K562 (cell line): ENCODE data around the gene KASH5. TPM values are rescaled to one million over a fixed set of nuclear protein-coding genes. Genes with fewer than 3 reads are reported as not detected.

Source experiments
- ATAC-seq: fragments of 200-7000 bp; cut with Tn5 transposase; 3 replicates; pipeline ENCODE4 v1.9.1; 2020; ENCODE audit warnings: moderate library complexity
- BruUV-seq: library from RNA; stranded (reverse); fragments of 400-500 nt; replicated peaks from 2 replicates; lab custom pipeline; 2021; lab: Mats Ljungman, UMichigan
- CTCF ChIA-PET: fragments of 300-600 bp; formaldehyde crosslinking; extraction: SDS; loops from one replicate; lab custom pipeline; 2021; ENCODE audit warnings: low intra/inter-chr PET ratio; lab: Yijun Ruan, JAX
- POLR2A ChIA-PET: fragments of 300-600, 350-650 bp; sonication (Branson Sonifier 250); formaldehyde crosslinking; extraction: SDS; loops from one replicate; lab custom pipeline; 2021; ENCODE audit warnings: antibody characterized with exemption, inconsistent platforms; lab: Yijun Ruan, JAX
- DNase-seq, 4 experiments: peaks; one replicate each; pipeline versions ENCODE4 v3.0.0 to v3.0.0-alpha.2; 2011 to 2018; ENCODE audit warnings: low spot score in 3 of 4, mixed read lengths in 3 of 4; ENCODE audit errors: extremely low read depth in 1 of 4
- FAIRE-seq: peaks from 2 replicates; lab custom pipeline; 2011; peaks lifted over from hg19 to GRCh38; lab: Jason Lieb, UNC
- H2AFZ ChIP-seq: 2 replicates; pipeline ENCODE4 v1.6.0; 2011; ENCODE audit warnings: low read depth, low read length, control low read depth, inconsistent platforms
- H3K27ac ChIP-seq: fragments of 200-600 bp; 3 replicates; pipeline ENCODE4 v1.8.0; 2011; ENCODE audit warnings: low read depth, mild to moderate bottlenecking, control low read depth, inconsistent platforms, low read length, moderate library complexity, mixed read lengths; ENCODE audit errors: extremely low read depth
- H3K27me3 ChIP-seq, 2 experiments: fragments of 300-600 bp in 1 of 2; 2 replicates in 1 of 2; 3 replicates in 1 of 2; pipeline versions ENCODE4 v1.6.0 to v1.8.0; 2011; ENCODE audit warnings: inconsistent platforms in 2 of 2, low read length in 2 of 2, mild to moderate bottlenecking in 1 of 2, mixed read lengths in 1 of 2, moderate library complexity in 1 of 2; ENCODE audit not compliant: control insufficient read depth in 2 of 2, insufficient read depth in 2 of 2
- H3K36me3 ChIP-seq: fragments of 300-600 bp; 3 replicates; pipeline ENCODE4 v1.8.0; 2011; ENCODE audit warnings: mild to moderate bottlenecking, low read length, inconsistent platforms; ENCODE audit not compliant: control insufficient read depth, insufficient read depth
- H3K4me1 ChIP-seq, 2 experiments: fragments of 200-600 bp in 1 of 2; replicated peaks in 1 of 2; 2 replicates in 1 of 2; 3 replicates in 1 of 2; pipeline versions ENCODE4 v1.5.1 to v1.8.0; 2011; ENCODE audit warnings: inconsistent platforms in 2 of 2, low read length in 2 of 2, mild to moderate bottlenecking in 1 of 2, mixed read lengths in 1 of 2, moderate library complexity in 1 of 2; ENCODE audit not compliant: control insufficient read depth in 2 of 2, insufficient read depth in 2 of 2
- H3K4me2 ChIP-seq: 2 replicates; pipeline ENCODE4 v1.6.1; 2011; ENCODE audit warnings: low read length, control low read depth, inconsistent platforms, mixed read lengths; ENCODE audit not compliant: insufficient read depth
- H3K4me3 ChIP-seq: fragments of 200-600 bp; sonication (generic), shearing (Covaris generic); 2 replicates; pipeline ENCODE4 v1.5.1; 2016; ENCODE audit warnings: control low read depth, inconsistent platforms
- H3K79me2 ChIP-seq: fragments of 200-600 bp; 3 replicates; pipeline ENCODE4 v1.8.0; 2011; ENCODE audit warnings: low read length, inconsistent platforms; ENCODE audit not compliant: control insufficient read depth, insufficient read depth
- H3K9ac ChIP-seq, 2 experiments: 2 replicates each; pipeline versions ENCODE4 v1.6.0 to v1.6.1; 2011; ENCODE audit warnings: low read depth in 2 of 2, low read length in 2 of 2, control low read depth in 1 of 2, inconsistent platforms in 1 of 2, mild to moderate bottlenecking in 1 of 2, mixed read lengths in 1 of 2; ENCODE audit not compliant: insufficient read depth in 1 of 2
- H3K9me1 ChIP-seq: one replicate; pipeline ENCODE4 v1.6.0; 2011; ENCODE audit warnings: inconsistent platforms, mild to moderate bottlenecking, low read length, moderate library complexity; ENCODE audit not compliant: control insufficient read depth, insufficient read depth
- H3K9me3 ChIP-seq: replicated peaks from 2 replicates; pipeline ENCODE4 v1.5.1; 2011; ENCODE audit warnings: low read depth, low read length, inconsistent platforms; ENCODE audit not compliant: control insufficient read depth, insufficient read depth
- H4K20me1 ChIP-seq: replicated peaks from 2 replicates; pipeline ENCODE4 v1.6.1; 2011; ENCODE audit warnings: low read length, inconsistent platforms, mixed read lengths; ENCODE audit not compliant: control insufficient read depth, insufficient read depth
- EGR1 ChIP-seq: fragments of 450-650 bp; conservative IDR thresholded peaks from 2 replicates; pipeline ENCODE4 v1.6.1; 2017; ENCODE audit warnings: mild to moderate bottlenecking
- NRF1 ChIP-seq, 2 experiments: fragments of 450-650 bp; IDR thresholded peaks in 1 of 2; conservative IDR thresholded peaks in 1 of 2; 2 replicates each; pipeline ENCODE4 v1.6.1; 2014; ENCODE audit warnings: mild to moderate bottlenecking in 2 of 2
- YY1 ChIP-seq, 3 experiments: IDR thresholded peaks; 2 replicates each; pipeline ENCODE4 v1.6.1; 2011; ENCODE audit warnings: low read length in 2 of 3, mild to moderate bottlenecking in 2 of 3, moderate library complexity in 2 of 3, borderline replicate concordance in 1 of 3, control low read depth in 1 of 3, low read depth in 1 of 3; ENCODE audit not compliant: insufficient read depth in 3 of 3, insufficient replicate concordance in 2 of 3, control insufficient read depth in 1 of 3, insufficient read length in 1 of 3; ENCODE audit errors: extremely low read depth in 1 of 3
- WGBS: fragments of 100-300 bp; shearing (Covaris generic); methylation state at CpG from one replicate; pipeline ENCODE4 v1.1.6; 2016; ENCODE audit warnings: low coverage, mixed read lengths; ENCODE audit not compliant: insufficient coverage; ENCODE audit errors: missing lambda C conversion rate; 5-methylcytosine and 5-hydroxymethylcytosine counted together
- in situ Hi-C: fragments of 300-500 bp; cut with MboI; formaldehyde crosslinking; loops from 4 replicates; pipeline ENCODE4 v1.15.0; 2018; ENCODE audit warnings: inconsistent platforms, mixed read lengths
- intact Hi-C: fragments of 100-400 bp; cut with micrococcal nuclease; formaldehyde crosslinking; loops from 2 replicates; pipeline ENCODE4 v1.14.2; 2022
- polyA plus RNA-seq, 8 experiments: library from polyadenylated mRNA; depleted of rRNA in 4 of 8; stranded (reverse) in 5 of 8; unstranded in 3 of 8; fragments of >200 nt; fragmentation: Nextera tagmentation in 2 of 8; fragmentation: Illumina TruSeq in 1 of 8; extraction: Ambion mirVana in 2 of 8; extraction: Trizol in 1 of 8; gene quantifications; 2 replicates each; pipeline versions ENCODE4 v1.2.1 to v1.2.3, GENCODE V29; 2011 to 2014; ENCODE audit warnings: inconsistent platforms in 1 of 8, missing spikeins in 1 of 8
- total RNA-seq, 7 experiments: library from RNA; depleted of rRNA in 6 of 7; stranded (reverse); fragments of >200 nt in 6 of 7; fragmentation: Illumina TruSeq in 2 of 7; extraction: Trizol in 2 of 7; gene quantifications; 2 replicates each; pipeline versions ENCODE4 v1.2.1 to v1.2.3, GENCODE V29; 2011 to 2021; ENCODE audit warnings: low replicate concordance in 1 of 7
- TF ChIP-seq, protein P1 (sequence below): IDR thresholded peaks from 2 replicates; pipeline ENCODE4 v1.6.1; 2011; ENCODE audit warnings: borderline replicate concordance, low read depth, mild to moderate bottlenecking, moderate library complexity, low read length; ENCODE audit not compliant: insufficient read depth, poor library complexity, severe bottlenecking

KASH5 gene
- total and polyA plus RNA-seq, 9 of the 15 experiments (the other 6 are each of a cell fraction or from before 2014, with no cell fraction given) = 0.07 to 0.84 (median 0.34) TPM; not detected in 1

DNA sequence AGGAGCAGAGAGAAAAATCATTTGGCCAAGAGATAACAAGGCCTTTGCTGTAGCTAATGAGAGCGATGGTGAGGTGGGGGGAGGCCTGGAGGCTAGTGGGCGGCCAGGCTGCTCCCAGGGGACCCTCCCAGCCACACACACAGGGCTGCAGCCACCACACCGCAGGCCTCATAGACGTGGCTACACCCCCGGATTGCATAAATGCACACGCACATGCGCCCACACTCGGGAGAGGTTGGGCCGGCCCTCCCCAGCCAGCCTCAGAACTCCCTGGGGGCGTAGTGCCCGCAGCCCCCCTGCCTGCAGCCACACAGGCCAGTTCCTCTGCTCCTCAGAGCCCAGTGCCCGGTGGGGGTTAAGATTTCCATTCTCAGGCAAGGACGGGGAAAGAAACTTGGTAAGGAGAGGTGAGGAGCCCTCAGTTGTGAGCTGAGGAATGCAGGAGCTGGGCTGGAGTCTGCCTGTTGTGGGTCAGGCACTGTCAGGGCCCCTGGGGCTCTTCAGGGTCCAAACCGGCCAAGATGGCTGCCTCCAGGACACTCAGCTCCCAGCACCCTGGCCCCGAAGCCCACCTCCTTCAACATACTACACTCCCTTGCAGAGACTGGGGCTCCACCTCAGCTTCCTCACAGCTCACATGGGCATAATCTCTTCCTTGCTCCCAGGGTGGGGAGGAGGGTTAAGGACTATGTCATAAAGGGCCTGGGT, 27.2 kb downstream of the KASH5 start:
- DNase-seq (no peak), ATAC-seq (peak; percentile 42), FAIRE-seq (no peak)
- no peaks in the 10 kb centered on the region for H3K9me1 ChIP-seq
- H3K79me2 ChIP-seq = no peaks in the 10 kb centered on the region
- H3K9ac ChIP-seq = peak overlapping the region in 1 of 2 experiments; percentile 83; a peak in 2 of 4 replicates
- no peak overlapping the region; the same call in 2 of the 3 replicates for H3K27ac ChIP-seq
- BruUV-seq = no TSS peak
- WGBS = 46% methylated on average over 15 of the region's 15 CpGs
- POLR2A ChIA-PET = interaction anchor here (0.7 to 1.3 kb wide), 4 partner anchors 9 to 596 kb away, joined by 3 to 5 read pairs (median 3); no protein-coding TSS in a partner anchor
- H4K20me1 ChIP-seq = no peaks in the 10 kb centered on the region
- peak; percentile 28 to 53; a peak in 3 of 4 replicates for TF ChIP-seq NRF1 (conservative IDR thresholded peaks at IDR 0.05 in 1 of 2, IDR thresholded peaks at IDR 0.05 in 1 of 2)
- TF ChIP-seq, protein P1, sequence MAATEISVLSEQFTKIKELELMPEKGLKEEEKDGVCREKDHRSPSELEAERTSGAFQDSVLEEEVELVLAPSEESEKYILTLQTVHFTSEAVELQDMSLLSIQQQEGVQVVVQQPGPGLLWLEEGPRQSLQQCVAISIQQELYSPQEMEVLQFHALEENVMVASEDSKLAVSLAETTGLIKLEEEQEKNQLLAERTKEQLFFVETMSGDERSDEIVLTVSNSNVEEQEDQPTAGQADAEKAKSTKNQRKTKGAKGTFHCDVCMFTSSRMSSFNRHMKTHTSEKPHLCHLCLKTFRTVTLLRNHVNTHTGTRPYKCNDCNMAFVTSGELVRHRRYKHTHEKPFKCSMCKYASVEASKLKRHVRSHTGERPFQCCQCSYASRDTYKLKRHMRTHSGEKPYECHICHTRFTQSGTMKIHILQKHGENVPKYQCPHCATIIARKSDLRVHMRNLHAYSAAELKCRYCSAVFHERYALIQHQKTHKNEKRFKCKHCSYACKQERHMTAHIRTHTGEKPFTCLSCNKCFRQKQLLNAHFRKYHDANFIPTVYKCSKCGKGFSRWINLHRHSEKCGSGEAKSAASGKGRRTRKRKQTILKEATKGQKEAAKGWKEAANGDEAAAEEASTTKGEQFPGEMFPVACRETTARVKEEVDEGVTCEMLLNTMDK = no peak
- TF ChIP-seq EGR1 = peak; percentile 74
- peak in 1 of 3 experiments; percentile 54 for TF ChIP-seq YY1 (IDR thresholded peaks at IDR 0.05; ENCODE audit: borderline replicate concordance in 1 of 3, control insufficient read depth in 1 of 3, extremely low read depth in 1 of 3, insufficient read depth in 3 of 3, insufficient read length in 1 of 3, insufficient replicate concordance in 2 of 3, low read depth in 1 of 3, low read length in 2 of 3)
- in situ Hi-C loops (no loop called here), intact Hi-C loops (no loop called here)
- H3K4me1 ChIP-seq = peaks cover 16 to 36% of the 10 kb centered on the region in 2 experiments
- no peak overlapping the region for H3K4me2 ChIP-seq
- no peaks in the 10 kb centered on the region for H3K27me3 ChIP-seq
- CTCF ChIA-PET = no interaction called here
- H3K36me3 ChIP-seq = no peaks in the 10 kb centered on the region
- H3K9me3 ChIP-seq = no peaks in the 10 kb centered on the region
- H2AFZ ChIP-seq = peak overlapping the region; percentile 86
- no peak overlapping the region for H3K4me3 ChIP-seq
